Muscle of back (tissue), 11 donors: ENCODE results near the gene PDE2A. TPM values are rescaled to one million over a fixed set of nuclear protein-coding genes. Genes with fewer than 3 reads are reported as not detected.

Source experiments
- DNase-seq, 3 donors: peaks; one replicate each; pipeline versions ENCODE4 v3.0.0 to v3.0.0-alpha.2; 2013
- polyA plus RNA-seq, 10 donors: library from polyadenylated mRNA; unstranded; fragments of 120-200 nt; gene quantifications; one replicate each; pipeline ENCODE4 v1.2.1, GENCODE V29; 2013; ENCODE audit not compliant: insufficient read length in 10 of 10

Gene PDE2A
- polyA plus RNA-seq, 10 donors, result 10.3 to 25.0 (median 17.9) TPM

- DNase-seq, result no peak
Observed at GRCh38 chr11:72594493-72595291, 79.5 kb downstream of the PDE2A start.

- DNase-seq, result no peak
Observed at GRCh38 chr11:72592698-72593495, 81.3 kb downstream of the PDE2A start.

GRCh38 chr11:72591785-72592502 is 82.3 kb downstream of the PDE2A start:
- no peak for DNase-seq

- no peak for DNase-seq
Observed at GRCh38 chr11:72591023-72591422, 83.2 kb downstream of the PDE2A start.

GRCh38 chr11:72589802-72590761 is 84.1 kb downstream of the PDE2A start:
- peak in 1 of 3 donors; percentile 43 for DNase-seq

GRCh38 chr11:72588421-72589410 is 85.5 kb downstream of the PDE2A start:
- DNase-seq, result no peak

GRCh38 chr11:72587696-72588095 is 86.5 kb downstream of the PDE2A start:
- DNase-seq, result no peak

GRCh38 chr11:72586321-72587090 is 87.7 kb downstream of the PDE2A start:
- no peak for DNase-seq

- DNase-seq, result peak; percentile 38 to 82 (median 74)
Observed at GRCh38 chr11:72585762-72586311, 88.4 kb downstream of the PDE2A start.

- no peak for DNase-seq
Observed at GRCh38 chr11:72584939-72585597, 89.2 kb downstream of the PDE2A start.

GRCh38 chr11:72584293-72584938 is 89.8 kb downstream of the PDE2A start:
- peak in 1 of 3 donors; percentile 56 for DNase-seq

- no peak for DNase-seq
Observed at GRCh38 chr11:72583616-72584292, 90.5 kb downstream of the PDE2A start.

GRCh38 chr11:72583177-72583553 is 91.1 kb downstream of the PDE2A start:
- no peak for DNase-seq

- no peak for DNase-seq
Observed at GRCh38 chr11:72582206-72583176, 91.7 kb downstream of the PDE2A start.

GRCh38 chr11:72581067-72581466 is 93.2 kb downstream of the PDE2A start:
- no peak for DNase-seq

- DNase-seq, result no peak
Observed at GRCh38 chr11:72580642-72580950, 93.6 kb downstream of the PDE2A start.
